Gastrocnemius medialis (tissue), 4 donors: ENCODE results near the gene LPGAT1. TPM values are rescaled to one million over a fixed set of nuclear protein-coding genes. Genes with fewer than 3 reads are reported as not detected.

Experiments
- ATAC-seq, 2 donors: fragments of 150-250 bp; one replicate each; pipeline ENCODE4 v1.9.1; 2016
- DNase-seq, 2 donors: peaks; one replicate each; pipeline ENCODE4 v3.0.0-alpha.2; 2019
- H3K27ac ChIP-seq, 4 donors: fragments of 200-600 bp; sonication (generic); 1 replicate in 1 of 4; 2 replicates in 3 of 4; pipeline ENCODE4 v1.5.1; 2016 to 2018; ENCODE audit warnings: mild to moderate bottlenecking in 2 of 4, moderate library complexity in 1 of 4
- H3K27me3 ChIP-seq, 3 donors: fragments of 200-600 bp; sonication (generic) in 2 of 3; 1 replicate in 1 of 3; 2 replicates in 2 of 3; pipeline versions ENCODE4 v1.5.1 to v1.6.0; 2016 to 2019; ENCODE audit warnings: mild to moderate bottlenecking in 1 of 3, moderate library complexity in 1 of 3
- H3K36me3 ChIP-seq, 2 donors: fragments of 200-600 bp; sonication (generic) in 1 of 2; one replicate each; pipeline ENCODE4 v1.5.1; 2017 to 2018
- H3K4me1 ChIP-seq, 2 donors: fragments of 200-600 bp; sonication (generic) in 1 of 2; one replicate each; pipeline ENCODE4 v1.5.1; 2016 to 2017; ENCODE audit warnings: mild to moderate bottlenecking in 2 of 2
- H3K4me3 ChIP-seq, 4 donors: fragments of 200-600 bp; sonication (generic) in 3 of 4; 1 replicate in 1 of 4; 2 replicates in 3 of 4; pipeline ENCODE4 v1.5.1; 2016 to 2019; ENCODE audit warnings: mild to moderate bottlenecking in 2 of 4
- H3K9me3 ChIP-seq, 3 donors: fragments of 200-600 bp; sonication (generic) in 2 of 3; 1 replicate in 1 of 3; 2 replicates in 2 of 3; pipeline ENCODE4 v1.5.1; 2016 to 2019
- POLR2A ChIP-seq, 2 donors: fragments of 450-650 bp; IDR thresholded peaks; one replicate each; pipeline ENCODE4 v1.6.1; 2017; ENCODE audit warnings: antibody characterized with exemption in 2 of 2, mild to moderate bottlenecking in 2 of 2, moderate library complexity in 2 of 2
- in situ Hi-C, 4 donors: fragments of 200-750 bp; cut with MboI; loops; one replicate each; pipeline versions ENCODE4 v1.15.0 to v1.8.0; 2017; ENCODE audit warnings: low sequenced_read_pairs in 4 of 4
- intact Hi-C: fragments of 100-400 bp; cut with DNase I; formaldehyde crosslinking; loops from one replicate; pipeline ENCODE4 v1.15.1; 2023; ENCODE audit warnings: low total_unique reads
- total RNA-seq, 4 donors: library from RNA; depleted of rRNA; stranded (reverse); fragments of >200 nt; gene quantifications; one replicate each; pipeline versions ENCODE4 v1.1.0 to v1.2.3, GENCODE V29; 2016
- TF ChIP-seq, protein P1 (sequence below), 5 experiments: fragments of 450-650 bp in 3 of 5; fragments of 200-600 bp in 2 of 5; sonication (generic) in 2 of 5; IDR thresholded peaks in 4 of 5; conservative IDR thresholded peaks in 1 of 5; 1 replicate in 4 of 5; 2 replicates in 1 of 5; pipeline ENCODE4 v1.5.1; 2016 to 2019; ENCODE audit warnings: antibody characterized with exemption in 5 of 5, mild to moderate bottlenecking in 3 of 5, moderate library complexity in 3 of 5

The LPGAT1 gene
- total RNA-seq, 4 donors from 2014 or later: 11.2 to 51.4 (median 21.5) TPM

DNA sequence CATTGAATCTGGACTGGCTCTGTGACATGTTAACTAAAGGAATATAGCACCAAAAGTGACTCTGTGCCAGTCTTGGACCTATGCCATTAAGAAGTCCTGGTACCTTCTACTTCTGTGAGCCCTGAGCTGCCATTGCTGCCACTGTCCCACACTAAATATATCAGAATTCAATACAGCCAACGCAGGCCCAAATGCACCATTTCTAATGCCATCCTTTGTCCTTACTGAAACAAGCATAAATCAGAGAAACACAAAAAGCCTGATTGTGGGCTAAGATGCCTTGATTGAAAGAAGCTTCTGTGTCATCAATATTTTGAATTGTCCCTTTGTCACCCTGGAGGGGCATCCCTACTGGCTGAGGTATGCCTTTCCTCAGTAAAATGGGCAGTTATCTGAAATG lies 88.3 kb downstream of the LPGAT1 start:
- Histone ChIP-seq H3K4me3 (no peak overlapping the region), H3K4me1 (no peaks in the 10 kb centered on the region), H3K36me3 (peaks cover 0 to under 1% of the 10 kb centered on the region in 2 donors), H3K27me3 (no peaks in the 10 kb centered on the region), H3K27ac (no peak overlapping the region), H3K9me3 (no peaks in the 10 kb centered on the region)
- intact Hi-C loops: no loop called here
- ATAC-seq (no peak), DNase-seq (no peak)
- no peak for TF ChIP-seq POLR2A (IDR thresholded peaks at IDR 0.05)
- TF ChIP-seq, protein P1, sequence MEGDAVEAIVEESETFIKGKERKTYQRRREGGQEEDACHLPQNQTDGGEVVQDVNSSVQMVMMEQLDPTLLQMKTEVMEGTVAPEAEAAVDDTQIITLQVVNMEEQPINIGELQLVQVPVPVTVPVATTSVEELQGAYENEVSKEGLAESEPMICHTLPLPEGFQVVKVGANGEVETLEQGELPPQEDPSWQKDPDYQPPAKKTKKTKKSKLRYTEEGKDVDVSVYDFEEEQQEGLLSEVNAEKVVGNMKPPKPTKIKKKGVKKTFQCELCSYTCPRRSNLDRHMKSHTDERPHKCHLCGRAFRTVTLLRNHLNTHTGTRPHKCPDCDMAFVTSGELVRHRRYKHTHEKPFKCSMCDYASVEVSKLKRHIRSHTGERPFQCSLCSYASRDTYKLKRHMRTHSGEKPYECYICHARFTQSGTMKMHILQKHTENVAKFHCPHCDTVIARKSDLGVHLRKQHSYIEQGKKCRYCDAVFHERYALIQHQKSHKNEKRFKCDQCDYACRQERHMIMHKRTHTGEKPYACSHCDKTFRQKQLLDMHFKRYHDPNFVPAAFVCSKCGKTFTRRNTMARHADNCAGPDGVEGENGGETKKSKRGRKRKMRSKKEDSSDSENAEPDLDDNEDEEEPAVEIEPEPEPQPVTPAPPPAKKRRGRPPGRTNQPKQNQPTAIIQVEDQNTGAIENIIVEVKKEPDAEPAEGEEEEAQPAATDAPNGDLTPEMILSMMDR (IDR thresholded peaks at IDR 0.05 in 4 of 5, conservative IDR thresholded peaks at IDR 0.05 in 1 of 5): no peak
- in situ Hi-C loops: no loop called here

DNA sequence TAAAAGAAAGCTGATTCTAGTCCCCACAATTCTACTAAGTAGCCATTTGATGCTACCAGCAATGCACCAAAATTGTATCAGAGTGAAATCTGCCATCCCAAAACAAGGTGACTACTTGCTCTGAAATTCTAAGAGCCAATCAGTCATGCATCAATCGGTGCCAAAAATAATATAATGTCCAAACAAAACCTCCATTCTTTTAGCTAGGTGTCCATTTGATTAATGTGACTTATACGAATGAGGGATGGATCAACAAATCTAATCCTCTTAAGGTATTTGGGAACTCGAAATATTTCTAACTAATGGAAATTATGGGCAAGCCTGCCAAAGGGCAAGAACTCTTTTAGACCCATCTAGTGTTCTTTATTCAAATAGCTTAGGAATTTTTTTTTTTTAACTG lies 88.8 kb downstream of the LPGAT1 start:
- Histone ChIP-seq H3K36me3 (no peaks in the 10 kb centered on the region), H3K27ac (no peak overlapping the region), H3K9me3 (no peaks in the 10 kb centered on the region), H3K4me3 (no peak overlapping the region), H3K4me1 (no peaks in the 10 kb centered on the region), H3K27me3 (no peaks in the 10 kb centered on the region)
- in situ Hi-C loops: no loop called here
- ATAC-seq (no peak), DNase-seq (no peak)
- no peak for TF ChIP-seq POLR2A (IDR thresholded peaks at IDR 0.05)
- TF ChIP-seq, protein P1 (IDR thresholded peaks at IDR 0.05 in 4 of 5, conservative IDR thresholded peaks at IDR 0.05 in 1 of 5): no peak
- intact Hi-C loops: no loop called here

DNA sequence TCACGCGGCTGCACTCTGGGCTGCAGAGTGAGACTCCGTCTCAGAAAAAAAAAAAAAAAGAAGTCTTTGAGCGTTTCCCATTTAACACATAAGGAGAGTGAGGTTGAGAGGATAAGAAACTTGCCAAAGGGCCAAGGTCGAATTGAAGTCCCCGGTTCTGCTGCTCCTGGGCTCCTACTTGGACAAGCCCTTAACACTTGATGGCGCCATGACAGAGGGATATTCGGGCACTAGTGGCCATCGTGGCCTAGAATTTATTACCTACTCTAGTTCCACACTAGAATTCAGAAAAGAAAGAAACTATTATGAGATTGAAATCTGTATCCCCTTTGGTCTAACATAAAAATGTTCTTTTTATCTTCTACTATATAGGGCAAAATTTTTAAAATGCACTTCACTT lies 89.4 kb downstream of the LPGAT1 start:
- in situ Hi-C loops: no loop called here
- no peak overlapping the region for H3K4me3 ChIP-seq

DNA sequence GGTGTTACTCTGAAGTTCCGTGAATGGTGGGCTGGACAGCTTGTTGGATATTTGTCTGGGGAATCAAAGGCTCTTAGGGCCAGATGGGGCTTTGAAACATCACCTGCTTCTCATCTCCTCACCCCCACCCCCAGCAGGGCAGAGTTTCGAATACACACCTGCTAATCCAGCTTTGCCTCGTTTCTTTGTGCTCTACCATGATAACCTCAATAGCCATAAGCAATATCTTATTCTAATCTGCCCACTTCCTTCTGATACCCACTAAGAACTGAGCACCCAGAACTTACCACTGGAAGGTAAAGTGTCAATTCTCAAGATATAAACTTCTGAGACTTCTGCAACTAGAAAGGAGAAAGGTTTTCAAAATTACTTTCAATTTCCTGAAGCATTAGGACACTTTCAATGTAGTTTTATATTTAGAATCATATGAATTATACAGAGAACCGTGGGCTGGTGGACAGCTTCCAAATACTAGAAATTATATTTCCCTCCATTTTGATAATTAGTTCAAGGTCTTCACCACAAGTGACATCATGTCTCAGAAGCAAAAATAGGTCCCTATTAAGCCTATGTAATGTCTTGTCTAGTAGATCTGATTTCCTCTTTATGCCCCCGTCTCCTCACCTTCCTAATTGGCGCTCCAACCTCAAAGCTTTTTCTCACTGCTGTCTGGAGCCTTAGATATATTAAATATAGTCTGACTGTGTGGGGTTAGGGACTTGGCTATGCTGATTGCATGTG lies 90.7 kb downstream of the LPGAT1 start:
- H3K27me3 ChIP-seq: no peaks in the 10 kb centered on the region
- H3K27ac ChIP-seq: no peak overlapping the region
- no peaks in the 10 kb centered on the region for H3K9me3 ChIP-seq
- intact Hi-C loops: no loop called here
- H3K4me1 ChIP-seq: no peaks in the 10 kb centered on the region
- no peak for DNase-seq
- H3K4me3 ChIP-seq: no peak overlapping the region
- no peaks in the 10 kb centered on the region for H3K36me3 ChIP-seq
- ATAC-seq: no peak
- TF ChIP-seq, protein P1 (IDR thresholded peaks at IDR 0.05 in 4 of 5, conservative IDR thresholded peaks at IDR 0.05 in 1 of 5): no peak
- no peak for TF ChIP-seq POLR2A (IDR thresholded peaks at IDR 0.05)
- in situ Hi-C loops: no loop called here

More for the DNA sequence above, 89.4 kb downstream of the LPGAT1 start:
- H3K27ac ChIP-seq: no peak overlapping the region
- DNase-seq: no peak
- intact Hi-C loops: no loop called here
- TF ChIP-seq POLR2A (IDR thresholded peaks at IDR 0.05): no peak
- TF ChIP-seq, protein P1 (IDR thresholded peaks at IDR 0.05 in 4 of 5, conservative IDR thresholded peaks at IDR 0.05 in 1 of 5): no peak
- no peaks in the 10 kb centered on the region for H3K27me3 ChIP-seq
- no peaks in the 10 kb centered on the region for H3K4me1 ChIP-seq
- no peaks in the 10 kb centered on the region for H3K9me3 ChIP-seq
- no peak for ATAC-seq
- no peaks in the 10 kb centered on the region for H3K36me3 ChIP-seq
